ENCODE results near the gene PABPN1. TPM values are rescaled to one million over a fixed set of nuclear protein-coding genes. Genes with fewer than 3 reads are reported as not detected.

PABPN1 gene
- total RNA-seq, 4 donors from 2014 or later = 58.2 to 78.4 (median 59.2) TPM

- TF ChIP-seq CTCF (IDR thresholded peaks at IDR 0.05) = no peak
- DNase-seq (ENCODE audit: low spot score) (no peak), ATAC-seq (ENCODE audit: low FRiP score) (peak; percentile 51)
These were observed 35.7 kb upstream of the PABPN1 start for GRCh38 chr14:23285530-23286019.

GRCh38 chr14:23286020-23286901 is 35.0 kb upstream of the PABPN1 start, which contains the start of gene HOMEZ:
Gene HOMEZ, minus strand, starts transcription at chr14:23286132. Its CDS starts 180 bp downstream, at chr14:23285952.
- peak; percentile 90 for DNase-seq (ENCODE audit: low spot score)
- ATAC-seq (ENCODE audit: low FRiP score) = peak; percentile 99
- no peak for TF ChIP-seq CTCF (IDR thresholded peaks at IDR 0.05)

DNA sequence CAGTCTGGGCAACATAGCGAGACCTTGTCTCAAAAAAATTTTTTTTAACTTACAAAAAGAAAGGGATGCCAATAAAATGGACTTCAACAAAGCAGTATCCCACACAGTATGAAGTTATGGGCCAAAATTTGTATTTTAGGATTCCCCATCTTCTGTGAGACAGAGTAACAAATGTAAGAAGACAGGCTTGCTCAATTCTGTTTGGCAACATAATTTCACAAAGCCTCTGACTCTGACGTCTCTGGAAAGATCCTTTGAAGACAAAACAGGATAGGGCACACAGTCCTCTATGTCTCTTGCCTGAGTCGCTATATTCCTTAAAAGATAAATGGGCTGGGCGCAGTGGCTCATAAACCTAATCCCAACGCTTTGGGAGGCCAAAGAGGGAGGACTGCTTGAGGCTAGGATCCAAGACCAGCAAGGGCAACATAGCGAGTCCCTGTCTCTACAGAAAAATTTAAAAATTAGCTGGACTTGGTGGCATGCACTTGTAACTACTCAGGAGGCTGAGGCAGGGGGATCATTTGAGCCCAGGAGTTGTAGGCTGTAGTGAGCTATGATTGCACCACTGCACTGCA is 34.3 kb upstream of the PABPN1 start:
- no peak for DNase-seq (ENCODE audit: low spot score)
- ATAC-seq (ENCODE audit: low FRiP score) = no peak
- TF ChIP-seq CTCF (IDR thresholded peaks at IDR 0.05) = no peak

- ATAC-seq (ENCODE audit: low FRiP score) (peak; percentile 69), DNase-seq (ENCODE audit: low spot score) (no peak)
- TF ChIP-seq CTCF (IDR thresholded peaks at IDR 0.05) = peak in 1 of 3 donors; percentile 5
These were observed 26.3 kb upstream of the PABPN1 start for GRCh38 chr14:23294734-23295561.

- ATAC-seq (ENCODE audit: low FRiP score) (no peak), DNase-seq (ENCODE audit: low spot score) (no peak)
- no peak for TF ChIP-seq CTCF (IDR thresholded peaks at IDR 0.05)
These were observed 25.1 kb upstream of the PABPN1 start for GRCh38 chr14:23296012-23296777.

DNA sequence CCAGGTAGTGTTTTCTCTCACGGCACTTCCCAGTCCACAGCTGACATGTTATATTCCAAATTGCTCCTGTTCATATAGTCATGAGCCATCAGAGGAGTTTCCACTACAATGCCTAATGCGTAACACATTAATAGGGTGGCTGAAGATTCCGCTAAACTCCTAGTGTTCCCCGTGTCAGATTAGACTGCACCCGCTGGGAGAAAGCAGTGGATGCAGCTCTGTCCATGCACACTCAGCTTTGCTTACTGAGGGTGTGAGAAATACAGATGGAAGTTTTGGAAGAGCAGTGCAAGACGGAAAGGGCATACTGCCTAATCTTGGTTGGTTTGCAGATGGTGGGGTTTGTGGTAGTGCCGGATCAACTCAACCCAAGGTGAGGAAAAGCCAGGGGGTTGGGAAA is 24.2 kb upstream of the PABPN1 start:
- DNase-seq (ENCODE audit: low spot score) (no peak), ATAC-seq (ENCODE audit: low FRiP score) (no peak)
- TF ChIP-seq CTCF (IDR thresholded peaks at IDR 0.05) = no peak
